NB4 (cell line): ENCODE results near the gene SCAPER.

Experiments
- POLR2A ChIP-seq: IDR thresholded peaks from 2 replicates; pipeline ENCODE4 v1.6.1; 2011; ENCODE audit warnings: mild to moderate bottlenecking; ENCODE audit not compliant: insufficient read length; ENCODE audit errors: extremely low read depth
- TF ChIP-seq, protein P1 (sequence below): IDR thresholded peaks from one replicate; pipeline ENCODE4 v1.5.1; 2012; ENCODE audit warnings: low read depth, low read length

DNA sequence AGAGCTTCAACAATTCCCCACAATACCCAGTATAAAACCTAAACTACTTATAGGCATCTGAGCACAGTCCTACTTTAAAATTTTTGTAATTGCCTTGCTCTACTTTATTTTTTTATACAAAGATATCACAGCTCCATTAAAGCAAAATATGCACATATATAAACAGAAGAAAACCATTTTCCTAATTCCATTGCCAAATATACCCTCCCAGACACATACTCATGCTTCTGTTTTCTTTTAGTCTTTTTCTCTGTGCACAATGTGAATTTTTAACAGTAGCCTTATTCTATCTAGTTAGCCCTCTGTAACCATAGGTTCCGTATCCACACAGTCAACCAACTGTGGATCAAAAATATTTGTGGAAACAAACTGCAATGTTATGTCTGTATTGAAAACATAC lies 260.5 kb downstream of the SCAPER start:
- no peak for TF ChIP-seq POLR2A
- TF ChIP-seq, protein P1, sequence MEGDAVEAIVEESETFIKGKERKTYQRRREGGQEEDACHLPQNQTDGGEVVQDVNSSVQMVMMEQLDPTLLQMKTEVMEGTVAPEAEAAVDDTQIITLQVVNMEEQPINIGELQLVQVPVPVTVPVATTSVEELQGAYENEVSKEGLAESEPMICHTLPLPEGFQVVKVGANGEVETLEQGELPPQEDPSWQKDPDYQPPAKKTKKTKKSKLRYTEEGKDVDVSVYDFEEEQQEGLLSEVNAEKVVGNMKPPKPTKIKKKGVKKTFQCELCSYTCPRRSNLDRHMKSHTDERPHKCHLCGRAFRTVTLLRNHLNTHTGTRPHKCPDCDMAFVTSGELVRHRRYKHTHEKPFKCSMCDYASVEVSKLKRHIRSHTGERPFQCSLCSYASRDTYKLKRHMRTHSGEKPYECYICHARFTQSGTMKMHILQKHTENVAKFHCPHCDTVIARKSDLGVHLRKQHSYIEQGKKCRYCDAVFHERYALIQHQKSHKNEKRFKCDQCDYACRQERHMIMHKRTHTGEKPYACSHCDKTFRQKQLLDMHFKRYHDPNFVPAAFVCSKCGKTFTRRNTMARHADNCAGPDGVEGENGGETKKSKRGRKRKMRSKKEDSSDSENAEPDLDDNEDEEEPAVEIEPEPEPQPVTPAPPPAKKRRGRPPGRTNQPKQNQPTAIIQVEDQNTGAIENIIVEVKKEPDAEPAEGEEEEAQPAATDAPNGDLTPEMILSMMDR: no peak
